HG02870 (cell line): ENCODE data around the gene NPPB.

Source experiments
- ATAC-seq: cut with Tn5 transposase; IDR thresholded peaks from one replicate; pipeline ENCODE4 v1.9.1; 2021; ENCODE audit warnings: mild to moderate bottlenecking, moderate library complexity; ENCODE audit not compliant: unreplicated experiment

The NPPB gene

DNA sequence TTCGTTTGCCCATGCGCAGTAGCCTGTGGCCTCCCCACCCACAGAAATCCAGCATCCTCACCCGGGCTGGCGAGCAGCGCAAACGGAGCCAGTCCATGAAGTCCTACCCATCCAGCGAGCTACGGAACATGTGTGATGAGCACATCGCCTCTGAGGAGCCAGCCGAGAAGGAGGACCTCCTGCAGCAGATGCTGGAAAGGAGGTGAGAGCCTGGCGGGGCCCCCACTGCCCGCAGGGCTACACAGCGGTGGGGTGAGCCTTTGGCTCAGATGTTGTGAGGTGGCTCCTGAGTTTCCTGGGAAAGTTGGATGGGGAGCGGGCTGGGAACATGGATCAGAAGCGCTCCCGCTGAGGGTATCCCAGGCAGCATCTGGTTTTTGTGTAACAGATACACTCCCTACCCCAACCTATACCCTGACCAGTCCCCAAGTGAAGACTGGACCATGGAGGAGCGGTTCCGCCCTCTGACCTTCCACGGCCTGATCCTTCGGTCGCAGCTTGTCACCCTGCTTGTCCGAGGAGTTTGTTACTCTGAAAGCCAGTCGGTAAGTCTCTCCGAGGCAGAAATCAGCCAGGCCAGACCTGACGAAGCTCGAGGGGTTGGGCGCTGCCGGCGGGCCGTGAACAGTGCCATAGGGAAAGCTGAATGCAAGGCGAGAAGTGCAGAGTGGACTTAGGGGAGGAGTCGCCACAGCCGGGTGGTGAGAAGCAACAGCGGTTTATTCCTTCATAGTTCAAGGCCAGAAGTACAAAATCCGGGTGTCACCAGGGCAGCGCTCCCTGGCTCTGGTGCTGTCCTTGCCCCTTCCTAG, 21.6 kb downstream of the NPPB start:
- ATAC-seq = no peak

DNA sequence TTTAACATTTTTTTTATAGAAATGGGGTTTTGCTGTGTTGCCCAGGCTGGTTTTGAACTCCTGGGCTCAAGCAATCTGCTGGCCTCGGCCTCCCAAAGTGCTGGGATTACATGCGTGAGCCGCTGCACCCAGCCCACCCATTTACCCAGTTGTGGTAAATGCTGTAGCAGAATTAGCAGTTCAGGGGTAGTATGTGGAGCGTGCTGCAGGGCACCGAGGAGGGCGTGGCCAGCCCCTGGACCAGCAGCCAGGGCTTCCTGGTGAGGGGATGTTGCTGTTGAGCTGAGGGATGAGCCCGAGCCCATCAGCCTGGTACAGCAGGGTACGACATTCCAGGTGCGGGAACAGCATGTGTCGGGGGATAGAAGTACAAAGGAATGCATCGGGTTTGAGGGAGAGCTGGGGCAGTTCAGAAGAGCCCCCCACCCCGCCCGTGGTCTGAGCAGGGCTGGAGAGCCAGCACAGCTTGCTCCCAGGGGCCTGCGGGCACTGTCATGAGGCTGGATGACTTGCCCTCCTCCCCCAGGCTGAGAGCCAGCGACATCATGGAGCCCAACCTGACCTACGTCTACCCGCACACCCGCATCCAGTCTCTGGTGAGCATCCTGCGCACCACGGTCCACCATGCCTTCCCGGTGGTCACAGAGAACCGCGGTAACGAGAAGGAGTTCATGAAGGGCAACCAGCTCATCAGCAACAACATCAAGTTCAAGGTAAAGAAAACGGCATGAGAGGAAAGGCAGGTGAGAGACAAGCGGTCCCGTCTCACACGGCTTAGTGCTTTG, 23.1 kb downstream of the NPPB start:
- no peak for ATAC-seq

DNA sequence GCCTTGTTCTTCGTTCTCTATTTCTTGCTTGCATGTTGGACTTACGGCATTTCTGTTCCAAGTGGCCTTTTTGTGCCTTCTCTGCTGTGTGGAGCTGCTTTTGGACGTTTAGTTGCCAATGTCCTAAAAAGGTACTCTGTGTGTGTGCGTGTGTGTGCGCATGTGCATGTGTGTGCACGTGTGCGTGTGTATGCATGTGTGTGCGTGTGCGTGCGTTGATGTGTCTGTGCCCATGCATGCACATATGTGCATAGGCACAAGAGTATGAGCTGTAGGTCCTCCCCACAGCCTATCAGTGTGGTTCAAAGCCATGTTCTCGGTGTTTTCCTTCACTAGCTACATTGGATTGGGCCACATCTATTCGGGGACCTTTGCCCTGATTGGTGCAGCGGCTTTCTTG, 24.8 kb downstream of the NPPB start:
- ATAC-seq = no peak

DNA sequence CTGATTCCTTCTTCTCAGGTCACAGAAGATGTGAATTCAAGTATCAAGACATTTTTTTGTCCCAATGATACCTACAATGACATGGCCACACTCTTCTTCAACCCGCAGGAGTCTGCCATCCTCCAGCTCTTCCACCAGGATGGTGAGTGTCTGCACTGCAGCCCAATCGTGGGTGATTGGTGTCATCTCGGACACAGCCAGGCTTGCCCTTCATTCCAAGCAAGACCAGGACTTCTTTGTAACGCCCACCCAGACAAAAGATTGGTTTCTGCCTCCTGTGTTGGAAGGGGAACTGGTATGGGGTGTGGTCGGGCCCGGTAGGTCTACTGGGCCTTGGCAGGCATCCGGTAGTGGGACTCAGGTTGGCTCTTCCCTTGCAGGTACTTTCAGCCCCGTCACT, 25.2 kb downstream of the NPPB start:
- no peak for ATAC-seq

DNA sequence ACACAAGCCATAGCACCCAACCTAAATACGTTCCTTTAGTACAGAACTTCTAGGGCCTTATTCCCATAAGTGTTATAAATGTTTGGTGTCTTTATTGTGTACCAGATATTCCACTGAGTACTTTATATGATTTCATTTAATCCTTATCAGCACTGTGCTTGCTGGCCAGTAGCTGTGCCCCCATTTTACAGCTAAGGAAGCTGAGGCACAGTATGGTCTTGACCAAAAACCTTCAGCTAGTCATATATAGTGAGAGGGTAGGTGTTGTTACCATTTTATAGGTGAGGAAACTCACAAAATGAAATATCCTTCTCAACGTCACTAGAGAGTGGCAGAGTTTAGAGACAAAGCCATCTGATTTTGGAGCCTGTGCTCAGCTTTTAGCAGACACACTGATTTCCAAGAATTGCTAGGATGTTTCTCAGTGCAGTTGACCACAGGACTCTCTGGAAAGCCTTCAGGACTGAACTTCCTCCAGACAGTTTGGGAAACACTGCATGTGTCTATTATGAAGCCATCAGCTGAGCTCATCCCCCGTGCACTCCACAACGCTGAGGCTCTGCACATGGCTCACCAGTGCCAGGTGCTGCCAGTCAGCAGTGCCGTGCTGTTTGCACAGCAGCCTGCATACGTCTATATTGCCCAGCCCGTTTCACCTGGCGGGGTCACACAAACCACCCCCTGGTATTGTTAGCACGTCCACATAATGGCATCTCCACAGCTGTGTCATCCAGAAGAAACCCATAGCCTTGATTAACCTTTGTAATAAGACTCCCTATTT, 26.6 kb downstream of the NPPB start:
- ATAC-seq = no peak

DNA sequence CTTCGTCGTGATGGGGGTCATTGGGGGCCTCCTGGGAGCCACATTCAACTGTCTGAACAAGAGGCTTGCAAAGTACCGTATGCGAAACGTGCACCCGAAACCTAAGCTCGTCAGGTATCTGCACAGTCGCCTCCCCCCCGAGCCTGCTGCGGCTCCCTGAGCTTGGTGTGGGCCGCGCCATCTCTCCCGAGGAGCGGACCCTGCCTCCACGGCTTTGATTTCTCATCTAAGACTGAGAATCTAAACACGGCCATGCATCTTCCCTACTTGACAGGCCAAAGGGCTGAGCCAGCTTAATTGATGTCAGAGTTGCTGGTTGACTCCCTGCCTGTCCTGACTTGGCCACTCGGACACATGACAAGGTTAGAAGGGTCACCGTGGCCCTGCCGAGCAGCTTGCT, 30.2 kb downstream of the NPPB start:
- no peak for ATAC-seq

DNA sequence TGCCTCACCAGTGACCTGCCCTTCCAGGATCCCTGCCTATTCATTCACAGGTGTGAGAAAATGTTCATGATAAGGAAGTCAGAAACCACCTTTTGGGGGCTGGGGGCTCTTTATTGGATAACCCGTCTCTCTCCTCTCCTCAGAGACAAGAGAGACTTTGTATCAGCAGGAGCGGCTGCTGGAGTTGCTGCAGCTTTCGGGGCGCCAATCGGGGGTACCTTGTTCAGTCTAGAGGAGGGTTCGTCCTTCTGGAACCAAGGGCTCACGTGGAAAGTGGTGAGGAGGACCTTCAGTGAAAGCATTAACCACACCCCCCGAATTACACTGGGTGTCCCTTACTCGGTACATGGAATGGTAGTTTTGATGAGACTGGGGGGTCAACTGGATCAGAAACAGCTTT, 31.8 kb downstream of the NPPB start:
- no peak for ATAC-seq

DNA sequence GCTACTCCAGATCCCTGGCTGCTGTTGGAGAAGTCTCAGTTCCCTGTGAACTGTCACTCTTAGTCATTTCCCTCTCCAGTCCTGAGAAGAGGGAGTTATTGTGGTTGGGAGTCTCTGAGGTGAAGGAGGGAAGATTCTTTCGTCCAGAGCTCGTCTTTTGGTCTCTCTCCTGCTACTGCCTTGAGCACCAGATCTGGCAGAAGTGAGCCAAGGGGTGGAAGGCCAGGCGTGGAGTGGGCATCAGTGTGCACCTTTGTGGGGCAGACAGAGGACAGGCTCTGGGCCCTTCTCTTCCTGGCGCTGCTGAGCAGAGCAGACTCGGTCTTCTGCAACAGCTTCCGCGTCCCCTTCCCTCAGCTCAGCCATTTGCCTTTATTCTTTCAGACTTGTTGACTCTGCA, 33.6 kb downstream of the NPPB start:
- ATAC-seq = no peak

DNA sequence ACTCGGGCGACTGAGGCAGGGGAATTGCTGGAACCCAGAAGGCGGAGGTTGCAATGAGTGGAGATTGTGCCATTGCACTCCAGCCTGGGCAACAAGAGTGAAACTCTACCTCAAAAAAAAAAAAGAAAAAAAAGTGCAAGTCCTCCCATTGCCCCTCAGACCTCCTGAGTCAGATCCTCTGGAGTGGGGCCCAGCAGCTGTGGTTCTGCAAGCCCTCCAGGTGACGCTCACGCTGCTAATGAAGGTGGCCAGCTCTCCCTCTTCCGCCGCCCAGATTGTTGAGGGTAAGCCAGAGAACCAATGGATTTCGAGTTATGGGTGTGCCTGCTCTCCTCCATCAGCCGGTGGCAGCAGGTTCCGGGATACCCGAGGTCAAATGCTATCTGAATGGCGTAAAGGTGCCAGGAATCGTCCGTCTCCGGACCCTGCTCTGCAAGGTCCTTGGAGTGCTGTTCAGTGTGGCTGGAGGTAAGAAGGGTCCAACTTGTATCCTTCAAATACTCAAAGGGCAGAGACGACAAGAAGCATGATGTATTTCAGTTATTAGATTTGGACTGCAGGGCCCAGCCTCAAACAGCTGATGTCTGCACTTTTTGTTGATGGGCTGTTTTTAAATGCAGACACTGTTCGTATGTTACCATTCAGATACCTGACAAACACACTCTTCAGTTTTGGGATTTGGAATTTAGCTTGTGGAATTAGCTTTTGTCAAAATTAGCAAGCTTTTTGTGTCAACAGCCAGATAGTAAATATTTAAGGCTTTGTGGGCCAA, 35.2 kb downstream of the NPPB start:
- no peak for ATAC-seq

DNA sequence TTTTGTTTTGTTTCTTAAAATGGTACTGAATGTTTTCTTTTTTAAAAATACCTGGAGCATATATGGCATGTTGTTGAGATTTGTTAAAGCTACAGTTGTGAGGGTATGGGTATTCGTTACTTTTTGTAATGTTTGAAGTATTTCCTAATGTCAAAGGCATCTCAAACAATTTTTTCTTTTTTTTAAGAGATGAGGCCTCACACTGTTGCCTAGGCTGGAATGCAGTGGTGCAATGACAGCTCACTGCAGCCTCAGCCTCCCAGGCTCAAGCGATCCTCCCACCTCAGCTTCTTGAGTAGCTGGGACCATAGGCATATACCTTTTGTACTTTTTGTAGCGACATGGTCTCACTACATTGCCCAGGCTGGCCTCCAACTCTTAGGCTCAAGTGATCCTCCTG, 36.7 kb downstream of the NPPB start:
- no peak for ATAC-seq

DNA sequence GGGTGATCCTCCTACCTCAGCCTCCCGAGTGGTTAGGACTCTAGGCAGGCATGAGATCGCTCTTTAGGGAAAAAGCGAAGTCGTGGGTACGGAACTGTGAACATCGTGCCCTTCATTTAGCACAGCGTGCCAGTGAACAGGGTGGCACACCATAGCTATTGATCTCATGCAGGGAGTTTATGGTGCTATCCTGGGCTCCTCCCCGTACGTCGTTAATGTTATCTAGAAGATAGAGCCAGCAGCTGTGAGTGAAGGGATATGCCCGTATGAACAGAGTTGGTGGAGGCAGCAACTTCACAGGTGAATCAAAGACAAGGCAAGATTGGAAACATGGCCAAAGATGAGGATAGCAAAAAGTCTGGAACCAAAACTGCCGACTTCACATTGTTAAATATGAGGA, 41.6 kb downstream of the NPPB start:
- ATAC-seq = no peak

DNA sequence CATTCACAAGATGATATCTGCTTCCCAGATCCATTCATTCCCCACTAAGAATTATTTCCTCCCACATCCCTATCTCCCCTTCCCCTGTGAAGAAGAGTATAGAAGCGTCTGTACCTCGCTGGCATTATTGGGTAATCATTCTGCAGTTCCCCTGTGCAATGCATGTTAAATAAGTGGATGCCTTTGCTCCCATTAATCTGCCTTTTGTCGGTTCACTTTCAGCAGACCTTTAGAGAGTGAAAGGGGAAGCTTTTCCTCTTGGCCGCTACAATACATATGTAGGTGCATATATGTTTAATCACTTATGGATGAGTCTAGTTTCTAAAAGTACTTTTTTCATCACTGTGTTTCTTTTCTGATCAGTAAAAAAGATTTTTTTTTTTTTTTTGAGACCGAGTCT, 45.7 kb downstream of the NPPB start:
- ATAC-seq = no peak
